Measurements from ENCODE around the gene BBX.

- TF ChIP-seq, protein P1, sequence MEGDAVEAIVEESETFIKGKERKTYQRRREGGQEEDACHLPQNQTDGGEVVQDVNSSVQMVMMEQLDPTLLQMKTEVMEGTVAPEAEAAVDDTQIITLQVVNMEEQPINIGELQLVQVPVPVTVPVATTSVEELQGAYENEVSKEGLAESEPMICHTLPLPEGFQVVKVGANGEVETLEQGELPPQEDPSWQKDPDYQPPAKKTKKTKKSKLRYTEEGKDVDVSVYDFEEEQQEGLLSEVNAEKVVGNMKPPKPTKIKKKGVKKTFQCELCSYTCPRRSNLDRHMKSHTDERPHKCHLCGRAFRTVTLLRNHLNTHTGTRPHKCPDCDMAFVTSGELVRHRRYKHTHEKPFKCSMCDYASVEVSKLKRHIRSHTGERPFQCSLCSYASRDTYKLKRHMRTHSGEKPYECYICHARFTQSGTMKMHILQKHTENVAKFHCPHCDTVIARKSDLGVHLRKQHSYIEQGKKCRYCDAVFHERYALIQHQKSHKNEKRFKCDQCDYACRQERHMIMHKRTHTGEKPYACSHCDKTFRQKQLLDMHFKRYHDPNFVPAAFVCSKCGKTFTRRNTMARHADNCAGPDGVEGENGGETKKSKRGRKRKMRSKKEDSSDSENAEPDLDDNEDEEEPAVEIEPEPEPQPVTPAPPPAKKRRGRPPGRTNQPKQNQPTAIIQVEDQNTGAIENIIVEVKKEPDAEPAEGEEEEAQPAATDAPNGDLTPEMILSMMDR (IDR thresholded peaks at IDR 0.05), result no peak
- TF ChIP-seq POLR2A (IDR thresholded peaks at IDR 0.05), result no peak
- TF ChIP-seq POLR2AphosphoS5 (IDR thresholded peaks at IDR 0.05), result no peak
Measured at GRCh38 chr3:107516475-107516874, 6.3 kb upstream of the BBX start.
